H1 (cell line): ENCODE data around the gene CDH22. TPM values are rescaled to one million over a fixed set of nuclear protein-coding genes. Genes with fewer than 3 reads are reported as not detected.
A peak's percentile ranks its signal among the peaks of the same experiment; 100 is the strongest.

Source experiments
- CTBP2 ChIP-seq: IDR thresholded peaks from 2 replicates; pipeline ENCODE4 v1.7.0; 2011; ENCODE audit warnings: borderline replicate concordance, mild to moderate bottlenecking, moderate library complexity, mixed read lengths, low read length; ENCODE audit not compliant: insufficient read depth, insufficient read length
- FOSL1 ChIP-seq: IDR thresholded peaks from 2 replicates; pipeline ENCODE4 v1.6.1; 2011; ENCODE audit warnings: mild to moderate bottlenecking, low read depth, low read length, moderate library complexity; ENCODE audit not compliant: insufficient read depth
- JUND ChIP-seq: IDR thresholded peaks from 2 replicates; pipeline ENCODE4 v1.6.1; 2011; ENCODE audit warnings: mild to moderate bottlenecking, improper control_type of control experiment, low read length
- KDM4A ChIP-seq: IDR thresholded peaks from one replicate; pipeline ENCODE4 v1.7.1; 2012; ENCODE audit warnings: low read depth, mild to moderate bottlenecking, moderate library complexity, low read length, inconsistent platforms; ENCODE audit not compliant: severe bottlenecking
- MAX ChIP-seq: IDR thresholded peaks from 2 replicates; pipeline ENCODE4 v1.6.1; 2012; ENCODE audit warnings: inconsistent platforms
- RAD21 ChIP-seq, 2 experiments: IDR thresholded peaks in 1 of 2; conservative IDR thresholded peaks in 1 of 2; 2 replicates each; pipeline ENCODE4 v1.6.1; 2011; ENCODE audit warnings: low read depth in 2 of 2, low read length in 2 of 2, improper control_type of control experiment in 1 of 2, inconsistent platforms in 1 of 2, mild to moderate bottlenecking in 1 of 2, moderate library complexity in 1 of 2
- SUZ12 ChIP-seq: fragments of 200-600 bp; sonication (generic); IDR thresholded peaks from 2 replicates; pipeline ENCODE4 v1.6.1; 2012; ENCODE audit warnings: mild to moderate bottlenecking, inconsistent platforms, low read length, moderate library complexity, mixed read lengths
- polyA plus RNA-seq, 7 experiments: library from polyadenylated mRNA; depleted of rRNA in 3 of 7; stranded (reverse) in 5 of 7; unstranded in 2 of 7; fragments of >200 nt in 5 of 7; fragments of 200-250 nt in 2 of 7; gene quantifications; 1 replicate in 5 of 7; 2 replicates in 1 of 7; 4 replicates in 1 of 7; pipeline versions ENCODE4 v1.2.1 to v1.2.3, GENCODE V29; 2011 to 2013; ENCODE audit warnings: missing spikeins in 2 of 7, mixed read lengths in 2 of 7
- total RNA-seq: library from RNA; stranded (reverse); fragmentation: NEBNext Ultra II Directional; extraction: Animal tissue kit (Norgen Biotek cat#: 25700); gene quantifications from 2 replicates; pipeline ENCODE4 v1.2.1, GENCODE V29; 2021

Gene CDH22
- total and polyA plus RNA-seq, 2 of the 8 experiments (the other 6 are each of a cell fraction or from before 2014, with no cell fraction given) = 0.35 to 0.39 TPM

GRCh38 chr20:46312075-46312944 lies 4.0 kb upstream of the CDH22 start (continued):
- TF ChIP-seq KDM4A = peak; percentile 54
- peak; percentile 9; the same call in 1 of the 2 replicates for TF ChIP-seq MAX
- TF ChIP-seq FOSL1 = no peak
- 0 out of 2 replicates have a peak, but pooled peaks have one; percentile 21 for TF ChIP-seq JUND
- TF ChIP-seq RAD21 (IDR thresholded peaks at IDR 0.05 in 1 of 2, conservative IDR thresholded peaks at IDR 0.05 in 1 of 2; ENCODE audit: low read depth in 2 of 2, low read length in 2 of 2) = peak; percentile 13 to 34; a peak in 3 of 4 replicates
- TF ChIP-seq CTBP2 = peak; percentile 93
- TF ChIP-seq SUZ12 = peak; percentile 57; the same call in 1 of the 2 replicates
